CD4-positive, alpha-beta T cell treated with Interleukin-17A for 1 hour (primary cell): ENCODE data around the gene TEKT5.

Experiments
- DNase-seq: peaks from one replicate; pipeline ENCODE4 v3.0.0-alpha.2; 2020

The TEKT5 gene

GRCh38 chr16:10607157-10607556 lies 87.6 kb downstream of the TEKT5 start:
- DNase-seq, result no peak

- no peak for DNase-seq
These were observed 88.1 kb downstream of the TEKT5 start for GRCh38 chr16:10606607-10607006.

DNA sequence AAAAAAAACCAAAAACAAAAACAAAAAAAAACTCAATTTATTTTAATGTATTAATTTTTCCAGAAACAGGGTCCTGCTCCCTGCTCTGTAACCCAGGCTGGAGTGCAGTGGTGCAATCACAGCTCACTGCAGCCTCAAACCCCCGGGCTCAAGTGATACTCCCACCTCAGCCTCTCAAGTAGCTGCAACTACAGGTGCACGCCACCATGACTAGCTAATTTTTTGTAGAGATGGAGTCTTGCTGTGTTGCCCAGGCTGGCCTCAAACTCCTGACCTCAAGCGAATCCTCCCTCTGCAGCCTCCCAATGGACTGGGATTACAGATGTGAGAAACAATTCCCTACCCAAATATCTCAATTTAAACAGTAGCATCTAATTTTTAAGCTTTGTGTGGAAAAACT lies 89.1 kb downstream of the TEKT5 start:
- no peak for DNase-seq

- no peak for DNase-seq
These were observed 93.0 kb downstream of the TEKT5 start for GRCh38 chr16:10601444-10602408.

DNA sequence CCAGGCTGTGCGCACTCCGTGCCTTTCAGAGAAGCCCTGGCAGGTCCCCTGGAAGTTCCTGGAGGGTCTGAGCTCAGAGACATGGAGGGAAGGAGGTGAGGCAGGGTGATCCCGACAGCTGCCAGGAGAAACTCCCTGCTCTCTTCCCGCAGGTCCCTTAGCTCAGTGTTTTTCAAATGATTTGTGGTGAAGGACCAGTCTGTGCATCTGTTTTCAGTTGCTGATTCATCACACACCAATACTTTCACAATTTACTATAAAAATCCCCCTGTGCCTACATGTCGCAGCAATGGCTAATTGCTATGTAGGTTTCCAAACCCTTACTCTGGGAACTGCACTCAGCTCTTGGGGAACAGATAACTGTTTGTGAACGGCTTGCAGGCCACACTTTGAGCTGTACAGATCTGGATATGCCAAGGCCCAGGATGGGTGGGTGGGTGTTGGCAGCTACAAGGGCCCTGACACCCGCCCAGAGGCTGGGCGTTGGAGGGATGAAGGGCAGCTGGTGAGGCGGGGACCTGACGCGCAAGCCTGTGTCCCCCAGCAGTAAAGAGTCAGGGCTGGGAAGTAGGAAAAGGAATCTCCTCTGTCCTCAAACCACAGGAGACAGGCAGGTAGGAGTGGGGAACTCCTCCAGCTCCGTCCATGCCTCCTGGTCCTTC lies 93.8 kb downstream of the TEKT5 start:
- DNase-seq, result no peak

DNA sequence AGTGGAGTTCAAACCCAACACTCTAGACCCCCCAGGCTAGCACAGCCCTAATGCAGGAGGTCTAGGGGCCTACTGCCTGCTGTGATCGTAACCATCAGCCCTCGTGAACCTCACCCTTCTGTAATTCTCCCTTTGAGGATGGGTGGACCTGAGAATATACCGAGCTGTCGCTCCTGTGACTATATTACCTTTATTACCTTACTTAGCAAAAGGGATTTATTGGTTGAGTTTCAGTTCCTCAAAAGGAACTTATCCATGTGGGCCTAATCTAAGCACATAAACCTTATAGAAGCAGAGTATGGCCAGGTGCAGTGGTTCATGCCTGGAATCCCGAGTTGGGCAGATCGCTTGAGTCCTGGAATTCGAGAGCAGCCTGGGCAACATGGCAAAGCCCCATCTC lies 95.1 kb downstream of the TEKT5 start:
- DNase-seq, result no peak

DNA sequence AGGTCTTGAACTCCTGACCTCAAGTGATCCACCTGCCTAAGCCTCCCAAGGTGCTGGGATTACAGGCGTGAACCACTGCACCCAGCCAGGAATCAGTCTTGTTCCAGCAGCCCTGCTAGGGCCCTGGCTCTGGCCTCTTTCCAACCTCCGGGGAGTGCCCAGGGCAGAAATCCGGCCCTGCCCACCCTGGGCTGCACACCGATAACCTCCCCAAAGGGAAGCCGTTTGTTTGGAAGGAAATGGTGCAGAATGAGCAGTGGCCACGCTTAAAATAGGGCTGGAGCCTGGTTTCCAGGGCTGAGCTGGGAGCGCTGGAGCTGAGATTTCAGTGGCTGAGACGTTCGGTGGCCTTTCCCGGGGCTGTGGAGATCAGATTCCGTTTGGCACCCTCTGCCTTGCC lies 96.6 kb downstream of the TEKT5 start:
- no peak for DNase-seq

- DNase-seq, result no peak
These were observed 97.5 kb downstream of the TEKT5 start for GRCh38 chr16:10597187-10597601.

DNA sequence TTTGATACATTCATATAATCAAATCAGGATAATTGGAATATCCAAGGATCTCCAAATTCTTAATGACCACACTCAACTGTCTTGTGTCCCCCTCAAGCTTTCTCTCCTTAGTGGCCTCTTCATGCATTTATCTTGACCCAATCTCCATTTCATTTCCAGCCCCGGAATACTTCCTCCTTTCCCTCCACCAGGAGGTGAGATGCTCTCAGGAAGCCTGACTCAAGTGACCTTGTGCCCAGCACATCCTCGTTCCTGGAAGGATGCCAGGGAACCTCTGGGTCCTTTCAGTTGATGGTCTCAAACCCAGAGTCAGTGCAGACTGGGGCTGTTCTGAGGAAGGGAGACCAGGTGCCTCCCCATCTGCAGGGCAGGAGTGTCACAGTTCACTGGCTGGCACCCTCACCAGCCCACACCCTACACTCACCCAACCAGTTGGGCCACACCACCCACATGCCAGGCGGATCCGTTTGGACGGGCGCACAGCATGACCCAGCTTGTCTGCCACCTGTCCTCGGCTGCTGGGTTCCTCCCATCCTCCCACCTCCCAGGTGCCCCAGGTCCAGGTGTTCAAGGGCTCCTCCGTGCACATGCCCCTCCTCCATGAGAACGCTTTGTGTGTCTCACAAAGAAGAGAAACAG lies 100.3 kb downstream of the TEKT5 start:
- no peak for DNase-seq

- no peak for DNase-seq
These were observed 102.1 kb downstream of the TEKT5 start for GRCh38 chr16:10592611-10593010.

GRCh38 chr16:10590342-10590741 lies 104.4 kb downstream of the TEKT5 start:
- DNase-seq, result no peak

GRCh38 chr16:10589109-10589508 lies 105.6 kb downstream of the TEKT5 start:
- no peak for DNase-seq

GRCh38 chr16:10587622-10588021 lies 107.1 kb downstream of the TEKT5 start:
- DNase-seq, result no peak

GRCh38 chr16:10584981-10585438 lies 109.7 kb downstream of the TEKT5 start:
- DNase-seq, result no peak

- DNase-seq, result no peak
These were observed 111.5 kb downstream of the TEKT5 start for GRCh38 chr16:10583269-10583668.

DNA sequence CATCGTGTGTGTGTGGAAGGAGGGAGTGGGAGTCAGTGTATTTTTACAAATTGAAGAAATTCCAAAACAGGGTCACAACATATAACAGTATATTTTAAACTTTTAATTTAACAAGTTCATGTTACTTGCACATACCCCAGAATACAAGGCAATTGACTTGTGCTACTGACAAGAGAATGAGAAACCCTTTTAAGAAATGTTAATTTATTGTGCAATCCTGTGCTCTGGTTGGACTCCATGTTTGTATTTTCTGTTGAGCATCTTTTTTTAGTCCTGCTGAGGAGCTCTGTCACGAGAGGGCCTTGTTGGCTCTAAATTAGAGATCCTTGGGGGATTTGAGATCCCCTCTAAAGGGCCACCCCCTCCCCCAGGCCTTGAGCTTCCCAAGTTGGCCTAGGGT lies 113.2 kb downstream of the TEKT5 start:
- DNase-seq, result no peak

DNA sequence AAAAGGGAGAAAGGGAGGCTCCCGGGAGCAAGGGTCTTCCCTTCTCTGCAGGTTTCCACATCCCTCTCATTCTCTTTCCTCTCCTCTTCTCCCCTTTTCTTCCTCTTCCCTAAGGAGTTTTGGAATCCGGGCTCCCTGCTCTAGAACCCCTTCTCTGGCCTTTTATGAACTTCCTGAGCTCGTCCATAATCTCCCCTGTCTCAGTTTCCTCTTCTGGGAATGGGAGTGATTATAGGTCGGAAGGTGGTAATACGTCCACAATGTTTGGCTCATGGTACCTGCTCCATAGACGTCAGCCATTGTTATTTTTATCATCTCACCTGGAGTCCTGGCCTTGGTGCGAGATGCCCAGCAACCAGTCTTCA lies 113.9 kb downstream of the TEKT5 start:
- DNase-seq, result no peak

DNA sequence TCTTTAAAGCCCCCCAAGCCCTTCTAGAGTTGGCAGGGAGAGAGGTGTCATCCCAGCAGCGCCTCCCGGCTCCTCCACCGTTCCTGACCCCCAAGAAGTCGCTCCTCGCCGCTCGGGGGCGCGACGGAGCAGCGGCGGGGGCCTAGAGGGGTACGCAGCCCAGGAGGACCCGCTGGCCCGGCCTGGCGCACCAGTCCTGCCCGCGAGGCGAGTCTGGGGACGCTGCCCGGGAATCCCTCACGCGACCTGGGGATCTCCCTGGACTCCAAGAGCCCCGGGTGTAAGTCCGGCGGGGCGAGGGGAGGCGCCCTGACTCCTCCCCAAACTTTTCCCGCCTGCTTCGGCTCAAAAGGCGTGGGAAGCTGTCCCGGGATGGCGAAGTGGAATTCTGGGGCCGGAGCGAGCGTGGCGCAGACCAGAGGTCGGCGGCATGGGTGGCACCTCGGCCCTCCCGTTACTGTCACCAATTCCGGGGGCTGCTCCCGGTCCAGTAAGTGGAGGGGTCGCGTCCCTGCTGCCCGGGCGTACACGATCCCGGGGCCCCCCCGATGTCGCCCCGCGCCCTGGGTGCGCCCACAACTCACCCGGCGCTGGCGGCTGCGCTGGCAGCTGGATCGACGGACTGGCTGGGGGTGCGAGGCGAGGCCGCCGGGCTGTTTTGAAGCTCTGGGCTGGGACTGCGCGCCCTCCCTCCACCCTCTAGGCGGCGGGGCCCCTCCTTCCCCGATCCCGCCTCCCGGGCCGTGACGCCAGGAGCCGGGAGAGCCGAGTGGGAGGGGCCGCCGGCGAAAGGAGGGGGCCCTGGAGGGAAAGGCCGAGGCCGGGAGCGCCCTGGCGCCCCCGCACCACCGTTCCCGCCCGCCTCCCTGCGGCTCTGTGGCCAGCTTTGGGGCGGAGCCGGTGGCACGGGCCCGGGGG lies 114.5 kb downstream of the TEKT5 start, which contains the start of gene EMP2:
TSS of gene EMP2 (minus strand) at position 634 of the 918 bp plus-strand sequence. CDS start 32,981 bp downstream, outside the sequence.
- no peak for DNase-seq

DNA sequence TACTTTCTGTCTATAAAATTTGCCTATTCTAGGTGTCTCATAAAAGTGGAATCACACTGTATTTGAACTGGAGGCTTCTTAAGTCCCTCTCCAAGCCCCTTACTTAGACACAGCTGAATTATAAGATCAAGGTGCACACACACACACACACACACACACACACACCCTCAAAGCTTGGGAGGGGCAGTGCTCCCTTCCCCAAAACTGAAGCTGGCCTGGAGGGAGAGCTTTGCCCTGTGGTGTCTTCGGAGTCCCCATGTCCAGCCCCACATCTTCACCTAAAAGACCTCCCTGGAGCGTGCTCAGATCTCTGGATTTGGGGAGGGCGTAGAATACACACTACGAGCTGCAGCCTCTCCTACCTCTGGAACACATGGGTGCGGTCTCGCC lies 115.2 kb downstream of the TEKT5 start:
- no peak for DNase-seq

DNA sequence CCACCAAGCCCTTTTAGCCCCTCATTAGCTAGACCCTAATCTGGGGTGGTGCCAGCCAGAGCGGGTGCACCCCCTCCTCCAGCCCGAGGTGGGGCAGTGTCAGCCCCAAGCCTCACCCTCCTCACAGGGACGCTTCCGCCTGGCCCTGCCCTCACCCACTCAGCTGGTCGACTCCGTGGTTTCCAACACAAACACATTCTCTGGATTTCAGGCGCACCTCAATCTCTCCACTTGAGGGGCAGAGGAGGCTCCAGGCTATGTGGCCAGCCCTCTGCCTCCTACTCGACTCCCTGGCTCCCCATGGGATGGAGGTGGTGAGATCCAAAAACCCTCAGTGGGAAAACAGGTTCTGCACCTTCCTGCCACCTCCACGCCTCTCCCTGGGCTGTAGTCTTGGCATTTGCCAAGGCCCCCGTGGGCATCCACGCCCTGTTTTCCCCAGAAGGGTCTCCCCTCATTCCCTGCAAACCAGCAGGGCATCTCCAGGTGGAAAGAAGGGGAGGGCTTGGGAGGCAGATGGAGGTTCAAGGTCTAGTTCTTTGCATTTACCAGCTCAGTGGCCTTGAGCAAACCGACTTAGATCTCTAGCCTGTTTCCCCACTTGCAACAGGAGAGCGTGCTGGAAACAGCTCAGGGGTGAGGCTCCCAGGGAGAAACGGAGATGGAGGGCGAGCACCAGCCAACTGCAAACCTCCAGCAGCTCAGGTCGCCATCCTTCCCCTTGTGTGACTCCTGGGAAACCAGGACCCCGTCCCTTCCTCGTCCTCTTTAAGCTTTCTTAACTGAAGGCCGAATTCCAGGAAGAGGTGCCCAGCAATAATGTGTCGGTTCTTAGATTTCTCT lies 116.0 kb downstream of the TEKT5 start:
- no peak for DNase-seq
